OCI-LY7 (cell line): Measurements from ENCODE around the gene ERCC6.

Experiments
- EZH2phosphoT487 ChIP-seq: fragments of 200-600 bp; sonication (generic); IDR thresholded peaks from 2 replicates; pipeline ENCODE4 v1.6.1; 2018; ENCODE audit warnings: low read depth, borderline replicate concordance, mild to moderate bottlenecking, mixed run types, antibody characterized with exemption, low read length, moderate library complexity, mixed read lengths
- TF ChIP-seq, protein P1 (sequence below): fragments of 200-600 bp; sonication (generic); conservative IDR thresholded peaks from 2 replicates; pipeline ENCODE4 v1.5.1; 2014; ENCODE audit warnings: mild to moderate bottlenecking, antibody characterized with exemption, low read length, moderate library complexity, mixed read lengths

DNA sequence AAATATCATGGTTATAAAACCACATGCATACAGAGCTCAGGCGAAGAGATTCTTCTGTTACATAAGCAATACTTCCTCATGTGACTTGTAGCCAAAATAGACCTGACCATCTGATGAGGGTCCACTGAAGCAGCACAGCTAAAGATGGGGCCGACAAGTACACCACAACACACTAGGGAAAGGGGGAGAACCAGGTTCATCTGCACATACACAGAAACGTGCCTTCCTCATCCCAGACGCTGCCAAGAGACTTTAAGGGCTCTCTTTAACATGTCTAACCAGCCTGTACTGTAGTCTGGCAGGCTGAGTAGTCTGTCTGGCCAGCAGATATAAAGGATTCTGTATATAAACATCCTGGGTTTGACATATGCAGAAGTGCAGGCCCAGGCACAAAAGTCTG lies 30.3 kb downstream of the ERCC6 start:
- TF ChIP-seq, protein P1, sequence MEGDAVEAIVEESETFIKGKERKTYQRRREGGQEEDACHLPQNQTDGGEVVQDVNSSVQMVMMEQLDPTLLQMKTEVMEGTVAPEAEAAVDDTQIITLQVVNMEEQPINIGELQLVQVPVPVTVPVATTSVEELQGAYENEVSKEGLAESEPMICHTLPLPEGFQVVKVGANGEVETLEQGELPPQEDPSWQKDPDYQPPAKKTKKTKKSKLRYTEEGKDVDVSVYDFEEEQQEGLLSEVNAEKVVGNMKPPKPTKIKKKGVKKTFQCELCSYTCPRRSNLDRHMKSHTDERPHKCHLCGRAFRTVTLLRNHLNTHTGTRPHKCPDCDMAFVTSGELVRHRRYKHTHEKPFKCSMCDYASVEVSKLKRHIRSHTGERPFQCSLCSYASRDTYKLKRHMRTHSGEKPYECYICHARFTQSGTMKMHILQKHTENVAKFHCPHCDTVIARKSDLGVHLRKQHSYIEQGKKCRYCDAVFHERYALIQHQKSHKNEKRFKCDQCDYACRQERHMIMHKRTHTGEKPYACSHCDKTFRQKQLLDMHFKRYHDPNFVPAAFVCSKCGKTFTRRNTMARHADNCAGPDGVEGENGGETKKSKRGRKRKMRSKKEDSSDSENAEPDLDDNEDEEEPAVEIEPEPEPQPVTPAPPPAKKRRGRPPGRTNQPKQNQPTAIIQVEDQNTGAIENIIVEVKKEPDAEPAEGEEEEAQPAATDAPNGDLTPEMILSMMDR = no peak
- no peak for TF ChIP-seq EZH2phosphoT487
